ENCODE results near the gene TCEAL4.

TCEAL4 gene

GRCh38 chrX:103585411-103586313, at the start of gene TCEAL4:
Gene TCEAL4, plus strand, starts transcription at chrX:103585515. Its CDS starts 1,161 bp downstream, at chrX:103586676.
- Histone ChIP-seq H3K79me2 (no peaks in the 10 kb centered on the region), H3K9me3 (ENCODE audit: control insufficient read depth, low read length) (no peaks in the 10 kb centered on the region), H2AFZ (peak within 1 kb of the TSS; percentile 75), H3K4me1 (peaks cover 3% of the 10 kb centered on the region), H3K27ac (peak within 1 kb of the TSS; percentile 92), H3K9ac (peak within 1 kb of the TSS; percentile 61), H3K4me2 (ENCODE audit: low read length) (peak within 1 kb of the TSS; percentile 68), H3K4me3 (ENCODE audit: low read depth, low read length) (peak within 1 kb of the TSS; percentile 78), H3K36me3 (ENCODE audit: control insufficient read depth, insufficient read depth, low read length) (no peaks in the 10 kb centered on the region), H3K27me3 (ENCODE audit: control insufficient read depth, insufficient read depth, low read length) (no peaks in the 10 kb centered on the region)
- TF ChIP-seq CTCF (IDR thresholded peaks at IDR 0.05): no peak

GRCh38 chrX:103536071-103536470, 49.2 kb upstream of the TCEAL4 start:
- H3K27me3 ChIP-seq (ENCODE audit: control insufficient read depth, insufficient read depth, low read length): no peaks in the 10 kb centered on the region
- H3K27ac ChIP-seq: no peak overlapping the region
- H3K9ac ChIP-seq: no peak overlapping the region
- no peaks in the 10 kb centered on the region for H3K79me2 ChIP-seq
- no peak overlapping the region for H2AFZ ChIP-seq
- H3K4me2 ChIP-seq (ENCODE audit: low read length): no peak overlapping the region
- no peak for TF ChIP-seq CTCF (IDR thresholded peaks at IDR 0.05)
- H3K4me1 ChIP-seq: no peaks in the 10 kb centered on the region
- no peak overlapping the region for H3K4me3 ChIP-seq (ENCODE audit: low read depth, low read length)
- H3K36me3 ChIP-seq (ENCODE audit: control insufficient read depth, insufficient read depth, low read length): no peaks in the 10 kb centered on the region
- H3K9me3 ChIP-seq (ENCODE audit: control insufficient read depth, low read length): no peaks in the 10 kb centered on the region

GRCh38 chrX:103536732-103537131, 48.6 kb upstream of the TCEAL4 start:
- Histone ChIP-seq H3K4me2 (ENCODE audit: low read length) (no peak overlapping the region), H3K79me2 (no peaks in the 10 kb centered on the region), H2AFZ (no peak overlapping the region), H3K9ac (no peak overlapping the region), H3K4me3 (ENCODE audit: low read depth, low read length) (no peak overlapping the region), H3K27ac (no peak overlapping the region), H3K4me1 (no peaks in the 10 kb centered on the region), H3K36me3 (ENCODE audit: control insufficient read depth, insufficient read depth, low read length) (no peaks in the 10 kb centered on the region), H3K27me3 (ENCODE audit: control insufficient read depth, insufficient read depth, low read length) (no peaks in the 10 kb centered on the region), H3K9me3 (ENCODE audit: control insufficient read depth, low read length) (no peaks in the 10 kb centered on the region)
- no peak for TF ChIP-seq CTCF (IDR thresholded peaks at IDR 0.05)

- Histone ChIP-seq H3K4me2 (ENCODE audit: low read length) (no peak overlapping the region), H3K4me3 (ENCODE audit: low read depth, low read length) (no peak overlapping the region), H3K36me3 (ENCODE audit: control insufficient read depth, insufficient read depth, low read length) (no peaks in the 10 kb centered on the region), H3K9me3 (ENCODE audit: control insufficient read depth, low read length) (no peaks in the 10 kb centered on the region), H3K9ac (no peak overlapping the region), H2AFZ (no peak overlapping the region), H3K4me1 (no peaks in the 10 kb centered on the region), H3K79me2 (no peaks in the 10 kb centered on the region), H3K27me3 (ENCODE audit: control insufficient read depth, insufficient read depth, low read length) (no peaks in the 10 kb centered on the region), H3K27ac (no peak overlapping the region)
- TF ChIP-seq CTCF (IDR thresholded peaks at IDR 0.05): no peak
These were observed 47.4 kb upstream of the TCEAL4 start for GRCh38 chrX:103537871-103538387.

Data from parathyroid adenoma (tissue), 2 donors.